GM18951 (cell line): ENCODE measurements around the gene CSNK1D.

Source experiments
- POLR2A ChIP-seq: IDR thresholded peaks from 4 replicates; pipeline ENCODE4 v1.6.1; 2011; ENCODE audit warnings: mild to moderate bottlenecking; ENCODE audit not compliant: insufficient read length, insufficient read depth; ENCODE audit errors: extremely low read depth
- in situ Hi-C: fragments of 300-500 bp; cut with MboI; formaldehyde crosslinking; loops from one replicate; pipeline ENCODE4 v1.12.0; 2022; ENCODE audit warnings: low sequenced_read_pairs, mixed read lengths, inconsistent platforms; ENCODE audit not compliant: unreplicated experiment

Gene CSNK1D

DNA sequence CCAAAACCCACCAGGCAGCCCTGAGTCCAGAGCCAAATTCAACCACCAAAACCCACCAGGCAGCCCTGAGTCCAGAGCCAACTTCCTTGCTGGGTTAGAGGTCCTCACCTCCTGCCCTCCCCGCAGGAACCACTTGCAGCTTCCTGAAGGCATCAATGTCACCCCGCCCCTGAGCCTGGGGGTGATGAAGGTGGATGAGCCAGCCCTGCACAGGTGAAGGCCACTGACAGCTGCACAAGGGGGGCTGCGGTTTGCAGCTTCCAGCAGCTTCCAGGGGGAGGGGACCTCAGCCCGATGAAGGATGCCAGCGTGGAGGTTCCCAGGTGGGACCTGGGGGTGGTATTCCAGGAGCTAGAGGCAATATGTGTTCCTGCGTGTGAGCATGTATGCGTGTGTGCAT is 7.6 kb upstream of the CSNK1D start:
- TF ChIP-seq POLR2A, result no peak
- in situ Hi-C loops, result no loop called here

DNA sequence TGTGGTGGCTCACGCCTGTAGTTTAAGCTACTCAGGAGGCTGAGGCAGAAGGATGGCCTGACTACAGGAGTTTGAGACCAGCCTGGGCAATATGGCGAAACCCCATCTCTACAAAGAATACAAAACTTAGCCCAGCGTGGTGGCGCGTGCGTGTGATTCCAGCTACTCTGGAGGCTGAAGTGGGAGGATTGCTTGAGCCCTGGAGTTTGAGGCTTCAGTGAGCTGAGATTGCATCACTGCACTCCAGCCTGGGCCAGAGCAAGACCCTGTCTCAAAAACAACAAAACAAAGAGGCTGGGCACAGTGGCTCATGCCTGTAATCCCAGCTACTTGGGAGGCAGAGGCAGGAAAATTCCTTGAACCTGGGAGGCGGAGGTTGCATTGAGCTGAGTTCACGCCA is 7.0 kb upstream of the CSNK1D start:
- TF ChIP-seq POLR2A, result no peak
- in situ Hi-C loops, result no loop called here

DNA sequence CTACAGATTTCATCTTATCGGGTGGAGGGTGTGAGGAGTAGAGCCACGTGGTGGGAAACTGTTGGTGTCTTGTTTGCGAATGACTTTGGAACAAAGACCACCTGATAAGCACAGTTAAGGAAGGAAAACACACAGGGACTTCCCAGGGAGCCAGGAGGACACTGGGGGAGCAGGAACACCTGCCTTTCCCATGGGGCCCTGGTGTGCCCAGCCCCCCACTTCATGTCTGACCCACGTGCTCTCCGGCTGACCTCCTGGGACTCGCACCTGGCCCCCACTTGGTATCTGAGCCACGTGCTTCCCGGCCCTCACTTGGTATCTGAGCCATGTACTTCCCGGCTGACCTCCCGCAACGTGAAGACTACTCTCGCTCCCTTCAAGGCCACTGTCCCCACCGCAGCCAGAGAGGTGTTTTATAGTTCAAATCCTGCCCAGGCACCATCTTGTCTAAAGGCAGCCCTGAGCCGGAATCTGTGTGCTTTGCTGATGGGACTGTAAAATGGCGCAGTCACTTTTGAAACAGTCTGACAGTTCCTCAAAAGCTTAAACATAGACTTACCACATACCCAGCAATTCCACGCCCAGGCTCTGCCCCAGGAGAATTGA is 5.4 kb upstream of the CSNK1D start:
- in situ Hi-C loops, result no loop called here
- no peak for TF ChIP-seq POLR2A

DNA sequence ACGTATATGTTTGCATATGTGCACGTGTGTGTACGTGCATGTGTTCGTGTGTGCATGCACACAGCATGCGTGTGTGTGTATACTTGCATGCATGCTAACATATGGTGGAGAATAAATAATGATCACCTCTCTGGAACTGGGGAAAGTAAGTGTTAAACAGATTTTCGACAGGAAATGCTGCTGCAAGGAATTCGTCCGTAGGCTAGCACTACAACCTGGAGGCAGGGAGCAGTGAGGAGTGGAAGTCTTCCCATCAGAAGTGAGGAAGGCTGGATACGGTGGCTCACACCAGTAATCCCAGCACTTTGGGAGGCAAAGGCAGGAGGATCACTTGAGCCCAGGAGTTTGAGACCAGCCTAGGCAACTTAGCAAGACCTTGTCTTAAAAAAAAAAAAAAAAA is 4.8 kb upstream of the CSNK1D start:
- TF ChIP-seq POLR2A, result no peak
- in situ Hi-C loops, result no loop called here

GRCh38 chr17:82277851-82278250 is 4.4 kb upstream of the CSNK1D start:
- TF ChIP-seq POLR2A, result no peak

GRCh38 chr17:82276938-82277337 is 3.4 kb upstream of the CSNK1D start:
- in situ Hi-C loops, result no loop called here
- no peak for TF ChIP-seq POLR2A

More at GRCh38 chr17:82277851-82278250, 4.4 kb upstream of the CSNK1D start:
- in situ Hi-C loops, result no loop called here

DNA sequence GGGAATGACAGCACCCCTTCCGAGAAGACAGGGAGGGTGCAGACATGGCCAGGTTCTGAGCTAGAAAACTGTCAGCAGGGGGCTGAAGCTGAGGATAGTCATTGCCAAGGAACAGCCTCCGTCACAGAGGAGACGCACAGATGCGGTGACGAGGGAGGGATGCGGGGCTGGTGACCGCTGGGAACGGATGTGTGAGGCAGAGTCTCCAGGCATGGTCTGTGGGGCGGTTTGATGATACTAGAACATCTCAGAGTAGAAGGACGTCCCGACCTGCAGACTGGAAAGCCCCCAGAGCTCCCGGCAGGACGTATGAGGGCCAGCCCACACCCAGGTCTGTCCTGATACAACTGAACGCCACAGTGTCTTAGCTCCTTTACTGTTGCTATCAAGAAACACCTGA is 1.8 kb upstream of the CSNK1D start:
- in situ Hi-C loops, result no loop called here
- TF ChIP-seq POLR2A, result no peak

DNA sequence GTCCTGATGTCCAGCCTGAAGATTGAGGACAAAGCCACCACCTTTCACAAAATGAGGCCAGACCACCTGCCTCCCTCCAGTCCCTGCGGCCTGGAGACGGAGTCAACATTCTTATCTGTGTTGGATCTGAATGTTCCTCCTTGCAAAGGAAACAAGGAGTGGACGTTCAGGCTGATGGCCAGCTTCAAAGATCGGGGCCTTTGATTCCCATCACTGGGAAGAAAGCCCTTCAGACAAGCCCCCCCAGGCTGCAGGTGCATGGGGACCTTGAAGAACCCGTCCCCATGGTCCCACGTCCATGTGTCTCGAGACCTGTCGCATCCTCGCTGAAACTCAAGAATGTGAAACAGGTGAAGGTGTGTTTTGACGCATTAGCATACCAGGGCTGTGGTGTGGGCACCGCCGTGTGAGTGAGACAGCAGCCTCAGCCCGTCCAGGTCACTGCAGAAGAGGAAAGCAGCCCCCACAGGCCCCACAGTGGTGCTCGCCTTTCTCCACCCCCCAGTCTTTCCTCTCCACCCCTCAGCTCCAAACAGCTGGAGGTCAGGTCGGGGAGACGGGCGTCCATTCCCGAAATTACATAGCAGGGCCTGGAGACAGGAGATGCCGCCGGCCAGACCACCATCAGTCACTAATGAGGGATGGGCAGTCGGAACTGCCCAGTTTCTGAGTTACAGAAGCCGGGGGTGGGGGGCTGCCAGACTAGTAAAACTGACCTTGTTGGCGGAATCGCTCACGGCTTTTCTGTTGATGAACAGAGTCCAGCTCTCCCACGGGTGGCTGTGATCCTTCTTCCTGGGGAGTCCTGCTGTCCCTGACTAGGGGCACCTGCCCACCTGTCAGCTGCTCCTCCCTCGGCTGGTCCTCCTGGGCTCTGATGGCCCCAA is 877 bp upstream of the CSNK1D start:
- in situ Hi-C loops, result no loop called here
- no peak for TF ChIP-seq POLR2A

DNA sequence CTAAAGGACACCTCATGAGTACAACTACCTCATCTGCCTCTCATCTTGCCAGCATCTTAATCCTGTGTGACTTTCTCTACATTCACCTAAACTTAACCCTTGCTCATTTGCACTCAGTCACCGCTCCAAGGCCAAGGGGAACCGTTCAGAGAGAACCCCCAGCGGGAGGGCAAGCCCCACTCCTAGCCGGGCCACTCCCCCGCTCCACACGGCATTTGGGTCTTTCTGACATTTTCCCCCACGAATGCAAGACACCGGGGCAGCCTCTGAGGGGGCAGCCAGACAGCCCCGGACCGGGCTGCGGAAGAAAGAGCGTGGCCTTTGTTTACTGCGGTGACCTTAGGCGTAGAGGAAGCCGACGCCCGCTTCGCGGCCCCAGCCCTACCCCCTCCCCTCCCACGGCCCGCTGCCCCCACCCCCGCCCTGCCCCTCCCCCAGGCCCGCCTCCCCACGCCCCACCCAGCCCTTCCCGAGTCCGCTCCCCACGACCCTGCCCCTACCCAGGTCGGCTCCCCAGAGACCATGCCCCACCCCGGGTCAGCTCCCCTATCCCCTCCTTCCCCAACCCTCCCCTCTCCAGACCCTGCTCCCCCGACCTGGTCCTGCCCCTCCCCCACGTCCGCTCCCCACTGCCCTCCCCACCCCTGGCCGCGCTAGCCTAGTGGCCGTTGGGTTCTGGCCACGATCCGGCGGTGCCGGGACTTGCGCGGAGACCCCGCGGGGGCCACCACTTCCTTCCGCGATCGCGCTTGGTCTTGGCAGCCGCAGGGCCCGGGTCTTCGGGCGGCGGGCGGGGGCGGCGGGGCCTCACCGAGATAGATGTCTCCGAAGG is 789 bp downstream of the CSNK1D start:
- no peak for TF ChIP-seq POLR2A
- in situ Hi-C loops, result no loop called here

DNA sequence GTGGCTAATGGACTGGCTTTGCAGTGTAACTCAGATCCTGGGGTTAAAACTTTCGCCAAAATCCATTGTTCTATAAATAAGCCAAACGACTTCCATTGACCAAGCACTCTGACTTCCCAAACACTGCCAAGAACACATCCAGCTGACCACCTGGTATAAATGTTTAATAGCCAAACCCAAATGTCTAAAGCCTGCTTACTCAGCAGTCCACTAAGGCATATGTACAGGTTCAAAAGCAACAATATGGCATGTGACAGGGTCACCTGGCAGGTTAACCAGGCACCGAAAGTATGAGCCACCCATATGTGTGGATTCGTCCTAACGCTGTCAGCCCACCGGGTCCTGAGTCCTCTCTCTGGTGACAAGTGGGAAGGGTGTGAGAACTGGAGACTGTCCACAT is 2.1 kb downstream of the CSNK1D start:
- in situ Hi-C loops, result no loop called here
- no peak for TF ChIP-seq POLR2A

GRCh38 chr17:82270651-82271050 is 2.8 kb downstream of the CSNK1D start:
- in situ Hi-C loops, result no loop called here
- no peak for TF ChIP-seq POLR2A

GRCh38 chr17:82269882-82270500 is 3.5 kb downstream of the CSNK1D start:
- no peak for TF ChIP-seq POLR2A

More at GRCh38 chr17:82269882-82270500, 3.5 kb downstream of the CSNK1D start:
- in situ Hi-C loops, result no loop called here
